ACC112 (cell line): ENCODE data around the gene SPON1.

Experiments
- H2AFZ ChIP-seq: fragments of 200-600 bp; sonication (generic); one replicate; pipeline ENCODE4 v1.6.0; 2017; ENCODE audit warnings: antibody characterized with exemption, low read length; ENCODE audit not compliant: unreplicated experiment
- H3K27ac ChIP-seq: fragments of 200-600 bp; sonication (generic); 2 replicates; pipeline ENCODE4 v1.5.1; 2014; ENCODE audit warnings: low read depth, mild to moderate bottlenecking, antibody characterized with exemption, low read length, moderate library complexity
- H3K27me3 ChIP-seq: fragments of 200-600 bp; sonication (generic); 2 replicates; pipeline ENCODE4 v1.6.1; 2014; ENCODE audit warnings: mild to moderate bottlenecking, antibody characterized with exemption, low read length, moderate library complexity, mixed read lengths; ENCODE audit not compliant: insufficient read depth
- H3K36me3 ChIP-seq: fragments of 200-600 bp; sonication (generic); 2 replicates; pipeline ENCODE4 v1.6.1; 2016; ENCODE audit warnings: mild to moderate bottlenecking, antibody characterized with exemption, low read length, moderate library complexity, mixed read lengths; ENCODE audit not compliant: insufficient read depth
- H3K4me1 ChIP-seq: fragments of 200-600 bp; sonication (generic); one replicate; pipeline ENCODE4 v1.6.1; 2016; ENCODE audit warnings: low read length, mixed read lengths; ENCODE audit not compliant: insufficient read depth, unreplicated experiment, control insufficient read depth
- H3K4me3 ChIP-seq: fragments of 200-600 bp; sonication (generic); 2 replicates; pipeline ENCODE4 v1.5.1; 2014; ENCODE audit warnings: mild to moderate bottlenecking, low read depth, low read length
- H3K79me2 ChIP-seq: fragments of 200-600 bp; sonication (generic); one replicate; pipeline ENCODE4 v1.6.0; 2016; ENCODE audit warnings: low read length; ENCODE audit not compliant: control insufficient read depth, unreplicated experiment, insufficient read depth

SPON1 gene

GRCh38 chr11:14254533-14255237, 292.2 kb downstream of the SPON1 start:
- peaks cover 2% of the 10 kb centered on the region; the same call in 1 of the 2 replicates for H3K27me3 ChIP-seq
- no peak overlapping the region for H3K4me3 ChIP-seq
- H3K27ac ChIP-seq: no peak overlapping the region
- H2AFZ ChIP-seq: no peak overlapping the region
- H3K79me2 ChIP-seq: no peaks in the 10 kb centered on the region
- peaks cover 14% of the 10 kb centered on the region for H3K4me1 ChIP-seq
- H3K36me3 ChIP-seq: no peaks in the 10 kb centered on the region

- Histone ChIP-seq H3K36me3 (no peaks in the 10 kb centered on the region), H3K4me3 (no peak overlapping the region), H3K4me1 (peaks cover 14% of the 10 kb centered on the region), H2AFZ (no peak overlapping the region), H3K79me2 (no peaks in the 10 kb centered on the region), H3K27me3 (peaks cover 2% of the 10 kb centered on the region; the same call in 1 of the 2 replicates), H3K27ac (no peak overlapping the region)
Measured at GRCh38 chr11:14255238-14255534, 292.7 kb downstream of the SPON1 start.

- Histone ChIP-seq H3K4me3 (no peak overlapping the region), H3K27ac (no peak overlapping the region), H2AFZ (no peak overlapping the region), H3K79me2 (no peaks in the 10 kb centered on the region), H3K36me3 (no peaks in the 10 kb centered on the region), H3K4me1 (peaks cover 14% of the 10 kb centered on the region), H3K27me3 (no peaks in the 10 kb centered on the region)
Measured at GRCh38 chr11:14258221-14258935, 295.9 kb downstream of the SPON1 start.

- Histone ChIP-seq H3K4me3 (no peak overlapping the region), H3K79me2 (no peaks in the 10 kb centered on the region), H3K27ac (no peak overlapping the region), H2AFZ (no peak overlapping the region), H3K4me1 (peaks cover 14% of the 10 kb centered on the region), H3K36me3 (no peaks in the 10 kb centered on the region), H3K27me3 (no peaks in the 10 kb centered on the region)
Measured at GRCh38 chr11:14259186-14259784, 296.8 kb downstream of the SPON1 start.

GRCh38 chr11:14259878-14260277, 297.4 kb downstream of the SPON1 start:
- Histone ChIP-seq H3K27ac (no peak overlapping the region), H3K36me3 (peaks cover 5% of the 10 kb centered on the region; the same call in 1 of the 2 replicates)

GRCh38 chr11:14261066-14261465, 298.5 kb downstream of the SPON1 start:
- Histone ChIP-seq H3K4me3 (no peak overlapping the region), H3K79me2 (no peaks in the 10 kb centered on the region), H3K27me3 (no peaks in the 10 kb centered on the region), H2AFZ (no peak overlapping the region), H3K4me1 (peaks cover 14% of the 10 kb centered on the region), H3K36me3 (peaks cover 17% of the 10 kb centered on the region), H3K27ac (no peak overlapping the region)

More at GRCh38 chr11:14259878-14260277, 297.4 kb downstream of the SPON1 start:
- peaks cover 14% of the 10 kb centered on the region for H3K4me1 ChIP-seq
- H3K79me2 ChIP-seq: no peaks in the 10 kb centered on the region
- H3K4me3 ChIP-seq: no peak overlapping the region
- H2AFZ ChIP-seq: no peak overlapping the region
- no peaks in the 10 kb centered on the region for H3K27me3 ChIP-seq

GRCh38 chr11:14262271-14262846, 299.8 kb downstream of the SPON1 start:
- Histone ChIP-seq H3K4me3 (no peak overlapping the region), H2AFZ (no peak overlapping the region), H3K4me1 (peaks cover 14% of the 10 kb centered on the region), H3K27ac (no peak overlapping the region), H3K79me2 (no peaks in the 10 kb centered on the region), H3K36me3 (peaks cover 25% of the 10 kb centered on the region), H3K27me3 (no peaks in the 10 kb centered on the region)

GRCh38 chr11:14264966-14265365, 302.4 kb downstream of the SPON1 start:
- Histone ChIP-seq H3K4me1 (no peaks in the 10 kb centered on the region), H3K27me3 (no peaks in the 10 kb centered on the region), H3K27ac (no peak overlapping the region), H3K4me3 (no peak overlapping the region), H2AFZ (no peak overlapping the region), H3K36me3 (peaks cover 26% of the 10 kb centered on the region), H3K79me2 (no peaks in the 10 kb centered on the region)

GRCh38 chr11:14266622-14267021, 304.1 kb downstream of the SPON1 start:
- peaks cover 30% of the 10 kb centered on the region for H3K36me3 ChIP-seq
- H3K27ac ChIP-seq: no peak overlapping the region
- H3K4me1 ChIP-seq: no peaks in the 10 kb centered on the region
- no peaks in the 10 kb centered on the region for H3K79me2 ChIP-seq
- no peak overlapping the region for H3K4me3 ChIP-seq
- no peak overlapping the region for H2AFZ ChIP-seq
- H3K27me3 ChIP-seq: no peaks in the 10 kb centered on the region

- no peaks in the 10 kb centered on the region for H3K27me3 ChIP-seq
- H3K4me1 ChIP-seq: no peaks in the 10 kb centered on the region
- peaks cover 30% of the 10 kb centered on the region for H3K36me3 ChIP-seq
- H3K27ac ChIP-seq: no peak overlapping the region
- H3K4me3 ChIP-seq: no peak overlapping the region
- no peak overlapping the region for H2AFZ ChIP-seq
- no peaks in the 10 kb centered on the region for H3K79me2 ChIP-seq
Measured at GRCh38 chr11:14267861-14268635, 305.5 kb downstream of the SPON1 start.
